Skin epidermis (tissue), 12 donors: Measurements from ENCODE around the gene WDR88.
"Not testable (repeated sequence)": the region's sequence is repeated elsewhere in the genome, so short reads cannot be mapped to it uniquely, and the experiment has no call there.

Experiments
- H3K27ac ChIP-seq, 21 experiments: fragments of 200-600 bp; sonication (generic) in 11 of 21; one replicate each; pipeline ENCODE4 v1.5.0; 2020; ENCODE audit warnings: mild to moderate bottlenecking in 3 of 21, inconsistent platforms in 2 of 21, moderate library complexity in 2 of 21
- H3K4me3 ChIP-seq, 7 experiments: fragments of 200-600 bp; sonication (generic) in 2 of 7; one replicate each; pipeline ENCODE4 v1.5.0; 2020; ENCODE audit warnings: inconsistent platforms in 2 of 7, mild to moderate bottlenecking in 2 of 7, moderate library complexity in 1 of 7

Gene WDR88

DNA sequence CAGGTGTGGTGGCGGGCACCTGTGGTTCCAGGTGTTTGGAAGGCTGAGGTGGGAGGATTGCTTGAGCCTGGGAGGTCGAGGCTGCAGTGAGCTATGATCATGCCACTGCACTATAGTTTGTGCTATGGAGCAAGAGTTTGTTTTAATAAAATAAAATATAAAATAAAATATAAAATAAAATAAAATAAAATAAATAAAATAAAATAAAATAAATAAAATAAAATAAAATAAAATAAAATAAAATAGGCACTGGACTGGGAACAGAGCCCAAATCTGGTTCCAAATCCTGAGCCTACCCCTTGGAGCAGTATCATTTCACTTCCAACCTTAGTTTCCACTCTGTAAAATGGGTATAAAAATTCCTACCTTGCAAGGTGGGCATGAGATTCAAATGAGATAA is 90.3 kb downstream of the WDR88 start:
- not testable (repeated sequence) for H3K4me3 ChIP-seq, H3K27ac ChIP-seq

DNA sequence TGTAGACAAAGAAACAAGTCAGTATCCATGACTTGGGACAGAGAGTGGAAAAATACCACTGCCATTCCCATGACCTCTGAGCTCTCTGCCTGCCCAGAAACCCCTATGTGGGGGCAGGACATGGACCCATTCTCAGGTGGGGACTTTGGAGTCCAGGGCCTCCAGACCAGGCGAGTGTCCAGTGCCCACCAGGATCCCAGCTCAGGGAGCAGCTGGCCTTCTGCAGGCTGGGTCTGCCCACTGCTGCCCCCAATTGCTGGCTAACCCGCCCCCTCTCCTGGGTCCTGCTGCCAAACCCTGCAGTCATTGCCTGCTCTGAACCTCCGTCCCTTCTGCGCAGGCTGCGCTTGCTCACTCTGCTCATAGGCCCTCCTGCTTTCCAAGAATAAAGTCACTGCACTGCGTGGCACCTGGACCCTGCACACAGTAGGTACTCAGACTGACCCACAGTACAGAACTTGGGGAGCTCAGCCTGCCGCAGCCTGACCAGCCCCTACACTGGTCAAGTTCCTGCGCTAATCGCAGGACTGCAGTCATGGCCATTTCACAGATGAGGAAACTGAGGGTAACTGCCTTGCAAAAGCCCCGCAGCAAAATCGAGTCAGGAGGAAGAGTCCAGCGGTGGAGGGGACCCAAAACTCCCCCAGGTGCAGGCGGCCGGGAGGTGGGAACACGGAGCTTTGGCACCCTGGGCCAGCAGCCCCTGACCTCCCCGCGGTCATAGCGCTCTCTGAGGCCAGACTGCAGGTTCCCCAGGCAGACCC is 93.0 kb downstream of the WDR88 start:
- no peak overlapping the region for H3K27ac ChIP-seq
- H3K4me3 ChIP-seq: peak overlapping the region in 1 of 7 experiments; percentile 7
